Endothelial cell of umbilical vein (primary cell): ENCODE measurements around the gene NRDE2. TPM values are rescaled to one million over a fixed set of nuclear protein-coding genes. Genes with fewer than 3 reads are reported as not detected.

Source experiments
- BruUV-seq: library from RNA; stranded (reverse); fragments of 400-500 nt; replicated peaks from 2 replicates; lab custom pipeline; 2021; lab: Mats Ljungman, UMichigan
- CTCF ChIA-PET: fragments of 300-600, 350-600 bp; sonication (Branson Sonifier 250); formaldehyde crosslinking; loops from one replicate; lab custom pipeline; 2021; ENCODE audit warnings: antibody characterized with exemption, inconsistent platforms; lab: Charles Lee
- POLR2A ChIA-PET: fragments of 300-600, 350-600 bp; sonication (Branson Sonifier 250); formaldehyde crosslinking; loops from one replicate; lab custom pipeline; 2021; ENCODE audit warnings: antibody characterized with exemption, inconsistent platforms; lab: Charles Lee
- DNase-seq: peaks from one replicate; pipeline ENCODE4 v3.0.0-alpha.2; 2011; ENCODE audit warnings: low read depth, low spot score
- FAIRE-seq: peaks from 2 replicates; lab custom pipeline; 2011; peaks lifted over from hg19 to GRCh38; lab: Jason Lieb, UNC
- H2AFZ ChIP-seq: 2 replicates; pipeline ENCODE4 v1.6.0; 2012; ENCODE audit warnings: low read depth, low read length, control low read depth, inconsistent platforms
- H3K27ac ChIP-seq: 2 replicates; pipeline ENCODE4 v1.5.1; 2011; ENCODE audit warnings: low read depth, mild to moderate bottlenecking, control low read depth, low read length, moderate library complexity; ENCODE audit not compliant: insufficient read depth
- H3K27me3 ChIP-seq, 2 experiments: 2 replicates each; pipeline versions ENCODE4 v1.6.0 to v1.6.1; 2011; ENCODE audit warnings: low read length in 2 of 2, mixed read lengths in 1 of 2; ENCODE audit not compliant: control insufficient read depth in 2 of 2, insufficient read depth in 2 of 2
- H3K36me3 ChIP-seq, 2 experiments: 2 replicates in 1 of 2; 3 replicates in 1 of 2; pipeline ENCODE4 v1.5.1; 2011; ENCODE audit warnings: low read length in 2 of 2, mild to moderate bottlenecking in 1 of 2, moderate library complexity in 1 of 2; ENCODE audit not compliant: control insufficient read depth in 2 of 2, insufficient read depth in 2 of 2; ENCODE audit errors: extremely low read depth in 1 of 2
- H3K4me1 ChIP-seq: 3 replicates; pipeline ENCODE4 v1.5.1; 2011; ENCODE audit warnings: mild to moderate bottlenecking, low read length; ENCODE audit not compliant: control insufficient read depth, insufficient read depth; ENCODE audit errors: extremely low read depth
- H3K4me2 ChIP-seq: 2 replicates; pipeline ENCODE4 v1.6.1; 2011; ENCODE audit warnings: low read length, control low read depth, mixed read lengths; ENCODE audit not compliant: insufficient read depth
- H3K4me3 ChIP-seq, 3 experiments: fragments of 200-600 bp in 1 of 3; sonication (generic), shearing (Covaris generic) in 1 of 3; replicated peaks in 1 of 3; 2 replicates each; pipeline ENCODE4 v1.5.1; 2011 to 2016; ENCODE audit warnings: control low read depth in 3 of 3, low read length in 3 of 3, mild to moderate bottlenecking in 2 of 3, inconsistent platforms in 1 of 3, low read depth in 1 of 3, moderate library complexity in 1 of 3; ENCODE audit not compliant: insufficient read depth in 1 of 3
- H3K79me2 ChIP-seq: 2 replicates; pipeline ENCODE4 v1.6.0; 2012; ENCODE audit warnings: low read length, inconsistent platforms; ENCODE audit not compliant: control insufficient read depth, insufficient read depth
- H3K9ac ChIP-seq: replicated peaks from 2 replicates; pipeline ENCODE3; 2011; ENCODE audit warnings: low read length, control low read depth; ENCODE audit not compliant: insufficient read depth; ENCODE audit errors: extremely low read depth
- H3K9me1 ChIP-seq: replicated peaks from 3 replicates; pipeline ENCODE4 v1.6.0; 2011; ENCODE audit warnings: mild to moderate bottlenecking, low read length; ENCODE audit not compliant: control insufficient read depth, insufficient read depth; ENCODE audit errors: extremely low read depth
- H3K9me3 ChIP-seq: replicated peaks from 2 replicates; pipeline ENCODE4 v1.5.1; 2012; ENCODE audit warnings: low read length, inconsistent platforms; ENCODE audit not compliant: control insufficient read depth, insufficient read depth
- H4K20me1 ChIP-seq: replicated peaks from 2 replicates; pipeline ENCODE3; 2011; ENCODE audit warnings: mild to moderate bottlenecking, low read length; ENCODE audit not compliant: control insufficient read depth, insufficient read depth; ENCODE audit errors: extremely low read depth
- CTCF ChIP-seq, 2 donors: IDR thresholded peaks; 1 replicate in 1 of 2; 2 replicates in 1 of 2; pipeline ENCODE4 v1.5.1; 2011; ENCODE audit warnings: low read length in 2 of 2, mild to moderate bottlenecking in 2 of 2, moderate library complexity in 2 of 2, control low read depth in 1 of 2, inconsistent platforms in 1 of 2, low read depth in 1 of 2; ENCODE audit not compliant: insufficient read depth in 1 of 2; ENCODE audit errors: extremely low read depth in 1 of 2
- EZH2 ChIP-seq: IDR thresholded peaks from 2 replicates; pipeline ENCODE4 v1.6.1; 2012; ENCODE audit warnings: borderline replicate concordance, low read depth, mild to moderate bottlenecking, moderate library complexity, low read length, inconsistent platforms; ENCODE audit not compliant: severe bottlenecking
- FOS ChIP-seq: IDR thresholded peaks from 2 replicates; pipeline ENCODE4 v1.6.1; 2011; ENCODE audit warnings: mild to moderate bottlenecking, low read length, moderate library complexity, borderline replicate concordance; ENCODE audit not compliant: insufficient read depth
- JUN ChIP-seq: IDR thresholded peaks from 2 replicates; pipeline ENCODE4 v1.6.1; 2011; ENCODE audit warnings: borderline replicate concordance, low read depth; ENCODE audit not compliant: insufficient read length, insufficient read depth
- MAX ChIP-seq: IDR thresholded peaks from 2 replicates; pipeline ENCODE4 v1.6.1; 2011; ENCODE audit not compliant: insufficient read depth, insufficient read length
- MYC ChIP-seq: IDR thresholded peaks from one replicate; pipeline ENCODE4 v1.6.1; 2011; ENCODE audit warnings: mild to moderate bottlenecking, low read depth, low read length
- POLR2A ChIP-seq: IDR thresholded peaks from 2 replicates; pipeline ENCODE4 v1.6.1; 2012; ENCODE audit warnings: low read depth, mild to moderate bottlenecking, control low read depth, low read length
- POLR2AphosphoS5 ChIP-seq: IDR thresholded peaks from 2 replicates; pipeline ENCODE4 v1.6.1; 2012; ENCODE audit warnings: low read depth, mild to moderate bottlenecking, control low read depth, low read length, moderate library complexity; ENCODE audit not compliant: insufficient read depth
- dilution Hi-C: fragments of 300-500 bp; cut with MboI; formaldehyde crosslinking; loops from one replicate; pipeline ENCODE4 v1.15.0; 2019; ENCODE audit warnings: low sequenced_read_pairs; ENCODE audit not compliant: extremely low pct_ligation_motif_present
- intact Hi-C: fragments of 100-400 bp; cut with micrococcal nuclease; formaldehyde crosslinking; loops from one replicate; pipeline ENCODE4 v1.10.0; 2022
- polyA plus RNA-seq, 4 experiments: library from polyadenylated mRNA; depleted of rRNA in 3 of 4; stranded (reverse) in 3 of 4; unstranded in 1 of 4; fragments of >200 nt; gene quantifications; 2 replicates each; pipeline versions ENCODE4 v1.2.1 to v1.2.3, GENCODE V29; 2011 to 2012; ENCODE audit warnings: missing spikeins in 1 of 4
- total RNA-seq: library from RNA; stranded (reverse); gene quantifications from 2 replicates; pipeline ENCODE4 v1.2.3, GENCODE V29; 2021

The NRDE2 gene
- total and polyA plus RNA-seq, 2 donors (not counting 3 experiments of a cell fraction or from before 2014, with no cell fraction given), result 8.5 to 22.1 TPM

GRCh38 chr14:90246936-90247335 is 84.8 kb downstream of the NRDE2 start:
- intact Hi-C loops, result no loop called here

More at GRCh38 chr14:90246936-90247335, 84.8 kb downstream of the NRDE2 start:
- POLR2A ChIA-PET, result no interaction called here
- Histone ChIP-seq H3K4me1 (no peaks in the 10 kb centered on the region), H2AFZ (no peak overlapping the region), H3K27me3 (peaks cover 0 to 1% of the 10 kb centered on the region in 2 experiments), H3K9me1 (no peaks in the 10 kb centered on the region), H3K4me3 (no peak overlapping the region), H3K9me3 (no peaks in the 10 kb centered on the region), H4K20me1 (no peaks in the 10 kb centered on the region), H3K27ac (no peak overlapping the region), H3K9ac (no peak overlapping the region), H3K79me2 (no peaks in the 10 kb centered on the region), H3K4me2 (no peak overlapping the region), H3K36me3 (no peaks in the 10 kb centered on the region)
- DNase-seq, result no peak
- no peak for FAIRE-seq
- CTCF ChIA-PET, result interaction anchor here (1.0 kb wide), 1 partner anchor 274 kb away, joined by 3 read pairs; no protein-coding TSS in a partner anchor
- no TSS peak for BruUV-seq
- TF ChIP-seq POLR2A (no peak), MAX (no peak), JUN (no peak), POLR2AphosphoS5 (no peak), EZH2 (no peak), CTCF (IDR thresholded peaks at IDR 0.05; ENCODE audit: extremely low read depth in 1 of 2, insufficient read depth in 1 of 2, low read depth in 1 of 2, low read length in 2 of 2) (no peak), FOS (no peak), MYC (no peak)
- dilution Hi-C loops, result no loop called here
